ENCODE results near the gene PPTC7. TPM values are rescaled to one million over a fixed set of nuclear protein-coding genes. Genes with fewer than 3 reads are reported as not detected.
"Not testable (repeated sequence)": the region's sequence is repeated elsewhere in the genome, so short reads cannot be mapped to it uniquely, and the experiment has no call there.

PPTC7 gene
- total and polyA plus RNA-seq, 2 of the 8 experiments (the other 6 are each of a cell fraction or from before 2014, with no cell fraction given): 8.1 to 15.9 TPM

DNA sequence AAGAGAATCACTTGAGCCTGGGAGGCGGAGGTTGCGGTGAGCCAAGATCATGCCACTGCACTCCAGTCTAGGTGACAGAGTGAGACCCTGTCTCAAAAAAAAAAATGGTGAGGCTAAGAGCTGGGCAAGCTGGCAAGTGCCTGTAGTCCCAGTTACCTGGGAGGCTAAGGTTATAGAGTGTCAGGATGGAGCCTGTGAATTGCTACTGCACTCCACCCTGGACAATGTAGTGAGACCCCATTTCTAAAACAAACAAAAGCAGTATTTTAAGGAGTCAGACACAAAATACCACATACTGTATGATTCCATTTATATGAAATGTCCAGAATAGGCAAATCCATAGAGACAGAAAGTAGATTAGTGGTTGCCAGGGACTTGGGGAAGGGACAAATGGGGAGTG lies 4.0 kb upstream of the PPTC7 start:
- H3K36me3 ChIP-seq (ENCODE audit: control insufficient read depth in 2 of 4, insufficient read depth in 4 of 4, low read length in 3 of 4); H2AK5ac ChIP-seq (ENCODE audit: low read depth, low read length); H3K79me2 ChIP-seq (ENCODE audit: control insufficient read depth in 1 of 2, insufficient read depth in 2 of 2, low read length in 2 of 2); H3K4ac ChIP-seq (replicated peaks; ENCODE audit: insufficient read length, low read depth, low read length); H2BK12ac ChIP-seq (ENCODE audit: low read depth, low read length); H2BK5ac ChIP-seq (ENCODE audit: low read depth, low read length); H3K9ac ChIP-seq (replicated peaks in 1 of 4; ENCODE audit: extremely low read depth in 1 of 4, low read depth in 3 of 4, low read length in 3 of 4); H4K91ac ChIP-seq (replicated peaks; ENCODE audit: insufficient read length, low read length); H2BK120ac ChIP-seq (replicated peaks; ENCODE audit: low read depth, low read length); H3K14ac ChIP-seq (ENCODE audit: insufficient read length); H3K56ac ChIP-seq (replicated peaks; ENCODE audit: insufficient read length, low read depth, low read length); H3K4me3 ChIP-seq (ENCODE audit: extremely low read depth in 1 of 4, insufficient read depth in 2 of 4, low read depth in 3 of 4, low read length in 4 of 4); H4K20me1 ChIP-seq (replicated peaks in 1 of 2; ENCODE audit: control insufficient read depth in 1 of 2, insufficient read depth in 2 of 2, low read length in 2 of 2); H2BK15ac ChIP-seq (ENCODE audit: low read length); H4K5ac ChIP-seq (ENCODE audit: insufficient read length, low read depth, low read length); H3K23ac ChIP-seq (ENCODE audit: insufficient read length); H2BK20ac ChIP-seq (ENCODE audit: low read length); H3K27ac ChIP-seq (ENCODE audit: low read depth, low read length); H3K4me1 ChIP-seq (replicated peaks in 1 of 4; ENCODE audit: control insufficient read depth in 3 of 4, insufficient read depth in 4 of 4, low read length in 3 of 4); H4K8ac ChIP-seq (ENCODE audit: extremely low read depth, insufficient read depth, low read length); DNase-seq (ENCODE audit: low read depth in 1 of 2, low spot score in 2 of 2); H3K79me1 ChIP-seq (ENCODE audit: low read depth, low read length); H2AFZ ChIP-seq (ENCODE audit: low read length); H3K27me3 ChIP-seq (replicated peaks in 1 of 4; ENCODE audit: control insufficient read depth in 3 of 4, extremely low read depth in 1 of 4, insufficient read depth in 3 of 4, low read length in 3 of 4); POLR2A ChIA-PET (ENCODE audit: partially characterized antibody); H3K23me2 ChIP-seq (ENCODE audit: low read depth, low read length); H3K18ac ChIP-seq (ENCODE audit: extremely low read depth, low read length); H3K4me2 ChIP-seq (ENCODE audit: insufficient read depth in 1 of 2, low read depth in 2 of 2, low read length in 2 of 2); FAIRE-seq; H3K9me3 ChIP-seq (ENCODE audit: insufficient read depth in 2 of 2, low read depth in 1 of 2, low read length in 1 of 2): not testable (repeated sequence)
- CTCF ChIA-PET (ENCODE audit: partially characterized antibody): interaction anchor here (1.3 to 3.2 kb wide), 2 partner anchors 15 to 35 kb away, joined by 3 to 21 read pairs; no protein-coding TSS in a partner anchor
- 94% methylated on average over 2 of the region's 2 CpGs; no CpG with 5 or more reads in 1 of the 2 experiments for WGBS, 2 experiments (ENCODE audit: extremely low coverage in 1 of 2, insufficient coverage in 1 of 2, insufficient read length in 1 of 2, insufficient replicate concordance in 2 of 2, low coverage in 1 of 2, low lambda C conversion rate in 2 of 2, missing lambda C conversion rate in 1 of 2)
